Activated T-helper 2 cell treated with anti-CD3 and anti-CD28 coated beads, Interferon-gamma antibody, Interleukin-2, Interleukin-4, amounts not matched to agents 10 μg/mL and 5 μg/mL and 100 μg/mL, durations not matched to agents 14 hours and 24 hours and 36 hours (primary cell): Measurements from ENCODE around the gene MNAT1. TPM values are rescaled to one million over a fixed set of nuclear protein-coding genes. Genes with fewer than 3 reads are reported as not detected.
A peak's percentile ranks its signal among the peaks of the same experiment; 100 is the strongest.

Source experiments
- DNase-seq: peaks from one replicate; pipeline ENCODE4 v3.0.0; 2021; ENCODE audit warnings: low spot score
- H3K27ac Mint-ChIP-seq: one replicate; pipeline ENCODE4 v1.8.0; 2021; ENCODE audit warnings: mixed read lengths
- H3K27me3 Mint-ChIP-seq: one replicate; pipeline ENCODE4 v1.8.0; 2021; ENCODE audit warnings: low read depth, mixed read lengths
- H3K36me3 Mint-ChIP-seq: one replicate; pipeline ENCODE4 v1.8.0; 2021; ENCODE audit warnings: low read depth, mixed read lengths
- H3K4me1 Mint-ChIP-seq: one replicate; pipeline ENCODE4 v1.8.0; 2021; ENCODE audit warnings: low read depth, mixed read lengths
- H3K4me3 Mint-ChIP-seq: one replicate; pipeline ENCODE4 v1.8.0; 2021; ENCODE audit warnings: low read depth, mild to moderate bottlenecking, moderate library complexity, mixed read lengths
- H3K9me3 Mint-ChIP-seq: one replicate; pipeline ENCODE4 v1.8.0; 2021; ENCODE audit warnings: mixed read lengths
- intact Hi-C: fragments of 100-400 bp; cut with micrococcal nuclease; formaldehyde crosslinking; loops from one replicate; pipeline ENCODE4 v1.15.1; 2023
- total RNA-seq: library from RNA; stranded (reverse); gene quantifications from 2 replicates; pipeline ENCODE4 v1.2.3, GENCODE V29; 2022

Gene MNAT1
- total RNA-seq = 56.2 and 57.5 TPM in 2 replicates

DNA sequence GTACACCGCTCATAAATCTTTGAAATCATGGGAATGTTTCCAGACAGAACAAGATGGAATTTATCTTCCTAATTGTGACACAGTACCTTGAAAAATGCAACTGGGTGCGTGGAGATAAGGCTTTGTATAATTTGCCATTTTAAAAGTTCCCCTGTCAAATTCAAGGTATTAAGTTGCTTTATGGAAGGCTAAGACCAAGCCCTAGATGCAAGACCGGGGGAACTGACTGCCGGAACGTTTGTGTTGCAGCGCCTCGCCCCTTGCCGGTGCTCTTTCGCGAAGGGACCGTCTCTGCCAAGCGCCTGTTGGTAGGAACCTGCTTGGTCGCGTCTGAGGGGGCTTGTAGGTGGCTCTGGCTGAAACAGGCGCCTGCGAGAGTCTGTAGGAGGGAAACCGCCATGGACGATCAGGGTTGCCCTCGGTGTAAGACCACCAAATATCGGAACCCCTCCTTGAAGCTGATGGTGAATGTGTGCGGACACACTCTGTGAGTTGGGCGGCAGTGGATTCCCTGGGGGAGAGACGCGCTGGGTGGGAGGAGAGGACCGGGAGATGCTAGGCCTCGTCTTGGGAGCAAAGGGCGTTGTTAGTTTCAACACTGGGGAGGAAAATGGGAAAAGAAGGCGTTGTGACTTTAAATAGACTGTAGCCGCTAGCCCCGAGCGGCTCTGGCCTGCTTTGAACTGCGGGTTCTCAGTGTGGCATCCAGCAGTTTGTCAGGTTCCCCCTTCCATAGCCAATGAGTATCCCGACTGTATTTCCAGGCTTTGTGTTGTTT, at the start of gene MNAT1:
MNAT1 (plus strand) TSS at position 297 of the 778 bp plus-strand sequence; CDS start at position 399, 102 bp downstream.
- Mint-ChIP-seq H3K27ac (peak within 1 kb of the TSS; percentile 83), H3K27me3 (peaks cover 32% of the 10 kb centered on the region), H3K9me3 (peaks cover 5% of the 10 kb centered on the region), H3K4me3 (peak within 1 kb of the TSS; percentile 99), H3K36me3 (peaks cover 3% of the 10 kb centered on the region), H3K4me1 (peaks cover 23% of the 10 kb centered on the region)
- intact Hi-C loops = loop anchor here (1.0 kb wide), 3 partner anchors 10 to 46 kb away; partner anchors contain the start of gene SIX4
- peak; percentile 70 for DNase-seq

DNA sequence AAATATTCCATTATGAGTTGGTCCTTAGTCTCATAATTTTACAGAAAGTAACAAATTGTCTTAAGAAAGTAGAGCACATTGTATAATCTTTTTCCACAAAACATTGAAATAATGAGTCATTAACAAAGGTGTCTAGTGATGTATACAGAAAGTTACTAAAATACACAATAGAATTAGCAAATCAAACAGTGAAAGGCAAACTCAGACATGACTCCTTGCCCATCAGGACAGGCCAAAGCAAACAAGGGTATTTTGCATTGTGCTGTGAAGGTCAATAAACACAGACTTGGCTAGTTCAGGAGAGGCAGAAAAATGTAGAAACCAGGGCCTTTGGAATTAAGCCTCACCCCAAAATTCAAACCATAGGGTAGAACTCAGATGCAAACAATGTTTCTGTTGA, 47.7 kb upstream of the MNAT1 start:
- peaks cover 1% of the 10 kb centered on the region for H3K4me1 Mint-ChIP-seq

DNA sequence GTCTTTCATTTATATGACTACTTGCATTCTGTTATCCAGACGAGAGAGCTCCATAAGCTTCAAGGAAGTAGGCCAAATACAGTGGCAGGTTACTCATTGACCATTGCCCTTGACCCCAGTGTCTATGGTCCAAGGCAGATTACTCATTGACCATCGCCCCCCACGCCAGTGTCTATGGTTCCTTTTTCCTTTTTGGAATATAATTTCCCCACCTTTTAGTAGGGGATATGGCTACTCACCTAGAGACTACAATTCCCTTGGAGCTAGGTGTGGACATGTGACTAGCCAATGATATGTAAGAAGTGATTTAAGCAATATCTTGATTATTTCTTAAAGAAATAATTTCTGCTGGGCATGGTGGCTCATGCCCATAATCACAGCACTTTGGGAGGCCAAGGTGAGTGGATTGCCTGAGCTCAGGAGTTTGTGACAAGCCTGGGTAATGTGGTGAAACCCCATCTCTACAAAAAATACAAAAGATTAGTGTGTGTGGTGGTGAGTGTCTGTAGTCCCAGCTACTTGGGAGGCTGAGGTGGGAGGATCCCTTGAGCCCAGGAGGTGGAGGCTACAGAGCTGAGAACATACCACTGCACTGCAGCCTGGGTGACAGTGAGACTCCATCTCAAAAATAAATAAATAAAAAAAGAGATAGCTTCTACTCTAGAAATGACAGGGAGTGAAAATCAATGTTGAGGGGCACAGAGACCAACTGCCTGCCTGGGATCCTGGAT, 43.0 kb upstream of the MNAT1 start:
- Mint-ChIP-seq H3K4me1 (no peaks in the 10 kb centered on the region), H3K27me3 (peaks cover 18% of the 10 kb centered on the region), H3K36me3 (no peaks in the 10 kb centered on the region), H3K27ac (no peak overlapping the region), H3K4me3 (no peak overlapping the region), H3K9me3 (no peaks in the 10 kb centered on the region)
- no peak for DNase-seq
- intact Hi-C loops = no loop called here

More for the DNA sequence above, 47.7 kb upstream of the MNAT1 start:
- DNase-seq = no peak
- Mint-ChIP-seq H3K27me3 (peaks cover 4% of the 10 kb centered on the region), H3K9me3 (no peaks in the 10 kb centered on the region), H3K36me3 (no peaks in the 10 kb centered on the region), H3K4me3 (no peak overlapping the region), H3K27ac (no peak overlapping the region)
- intact Hi-C loops = no loop called here

DNA sequence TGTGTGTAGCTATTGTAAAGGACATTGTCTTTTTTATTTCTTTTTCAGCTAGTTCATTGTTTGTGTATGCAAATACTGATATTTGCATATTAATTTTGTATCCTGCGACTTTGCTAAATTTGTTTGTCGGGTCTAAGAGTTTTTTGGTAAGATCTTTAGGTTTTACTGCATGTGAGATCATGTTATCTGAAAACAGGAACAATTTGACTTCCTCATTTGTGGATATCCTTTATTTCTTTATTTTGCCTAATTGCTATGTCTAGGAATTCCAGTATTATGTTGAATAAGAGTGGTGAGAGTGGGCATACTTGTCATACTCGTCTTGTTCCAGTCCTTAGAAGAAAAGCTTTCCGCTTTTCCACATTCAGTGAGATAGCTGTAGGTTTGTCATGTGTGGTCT, 39.2 kb upstream of the MNAT1 start:
- Mint-ChIP-seq H3K27me3 (peaks cover 23% of the 10 kb centered on the region), H3K9me3 (peaks cover 6% of the 10 kb centered on the region), H3K36me3 (no peaks in the 10 kb centered on the region), H3K4me1 (no peaks in the 10 kb centered on the region), H3K4me3 (no peak overlapping the region), H3K27ac (no peak overlapping the region)
- no peak for DNase-seq
- intact Hi-C loops = no loop called here

DNA sequence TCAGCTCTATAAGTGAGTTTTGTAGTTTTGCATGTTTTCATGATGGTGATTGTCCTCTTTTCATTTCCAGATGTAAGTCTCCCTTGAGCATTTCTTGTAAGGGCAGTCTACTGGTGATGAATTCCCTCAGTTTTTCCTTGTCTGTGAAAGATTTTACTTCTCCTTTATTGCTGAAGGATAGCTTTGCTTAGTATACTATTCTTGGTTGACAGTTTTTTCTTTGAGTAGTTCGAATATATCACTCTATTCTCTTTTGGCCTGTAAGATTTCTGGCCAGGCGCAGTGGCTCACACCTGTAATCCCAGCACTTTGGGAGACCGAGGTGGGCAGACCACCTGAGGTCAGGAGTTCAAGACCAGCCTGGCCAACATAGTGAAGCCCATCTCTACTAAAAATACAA, 34.0 kb upstream of the MNAT1 start:
- peaks cover 4% of the 10 kb centered on the region for H3K36me3 Mint-ChIP-seq
- no peak overlapping the region for H3K4me3 Mint-ChIP-seq
- no peaks in the 10 kb centered on the region for H3K4me1 Mint-ChIP-seq
- no peak for DNase-seq
- H3K27me3 Mint-ChIP-seq = peaks cover 15% of the 10 kb centered on the region
- intact Hi-C loops = no loop called here
- no peak overlapping the region for H3K27ac Mint-ChIP-seq
- peaks cover 21% of the 10 kb centered on the region for H3K9me3 Mint-ChIP-seq

DNA sequence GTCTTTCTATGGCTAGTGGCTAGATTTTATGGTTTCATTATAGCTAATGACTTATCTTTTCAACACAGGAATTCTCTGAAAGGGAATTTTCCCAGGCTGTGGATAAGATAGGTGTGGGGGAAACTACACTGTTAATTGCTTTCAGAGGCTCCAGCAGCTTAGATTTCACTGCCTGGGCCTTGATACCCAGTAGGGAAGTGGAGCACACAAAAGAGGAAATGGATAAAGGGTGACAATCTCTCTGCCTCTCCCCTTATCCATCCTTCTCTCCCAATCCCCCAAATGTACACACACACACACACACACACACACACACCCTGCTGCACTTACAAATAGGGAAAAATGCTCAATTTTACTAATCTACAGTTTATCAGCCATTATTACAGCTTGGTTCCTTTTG, 29.5 kb upstream of the MNAT1 start:
- DNase-seq = no peak
- Mint-ChIP-seq H3K36me3 (peaks cover 4% of the 10 kb centered on the region), H3K9me3 (peaks cover 17% of the 10 kb centered on the region), H3K4me3 (no peak overlapping the region), H3K4me1 (no peaks in the 10 kb centered on the region), H3K27ac (no peak overlapping the region), H3K27me3 (peaks cover 29% of the 10 kb centered on the region)
- intact Hi-C loops = no loop called here

DNA sequence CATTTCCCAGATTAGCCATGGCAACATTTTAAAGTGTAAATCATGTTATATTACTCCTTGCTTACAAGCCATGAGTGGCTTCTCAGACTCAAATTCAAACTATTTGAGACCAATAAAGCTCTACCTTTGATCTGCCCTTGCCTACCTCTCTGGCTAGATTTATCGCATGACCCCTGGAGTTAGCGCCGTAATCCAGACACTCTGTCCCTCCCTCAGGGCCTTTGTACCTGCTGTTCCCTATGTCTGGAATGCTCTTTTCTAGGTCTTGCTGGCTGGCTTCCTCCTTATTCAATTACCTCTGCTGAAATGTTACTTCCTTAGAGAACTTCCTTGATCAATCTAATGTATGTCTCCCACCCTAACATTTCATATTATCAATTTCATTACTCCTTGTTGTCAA, 26.7 kb upstream of the MNAT1 start:
- Mint-ChIP-seq H3K27ac (no peak overlapping the region), H3K36me3 (no peaks in the 10 kb centered on the region), H3K4me3 (no peak overlapping the region), H3K27me3 (peaks cover 38% of the 10 kb centered on the region), H3K9me3 (no peaks in the 10 kb centered on the region), H3K4me1 (no peaks in the 10 kb centered on the region)
- intact Hi-C loops = no loop called here
- no peak for DNase-seq

DNA sequence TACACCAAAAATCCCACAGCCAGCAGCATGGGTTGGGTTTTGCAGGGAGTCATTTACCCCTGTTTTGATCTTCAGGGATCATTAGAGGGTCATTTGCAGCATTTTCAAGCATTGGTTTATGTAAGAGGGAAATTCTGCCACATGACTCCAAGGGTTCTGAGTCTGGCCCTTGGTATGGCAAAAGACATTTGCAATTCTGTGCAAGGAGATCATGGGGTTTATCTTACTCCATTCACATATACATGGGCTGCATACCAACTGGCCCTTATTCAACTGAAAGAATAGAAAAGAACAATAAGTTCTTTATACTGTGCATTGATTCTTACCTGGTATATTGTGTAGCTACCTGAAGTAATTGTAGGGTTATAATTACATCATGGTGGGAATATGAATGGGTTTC, 24.1 kb upstream of the MNAT1 start:
- Mint-ChIP-seq H3K4me1 (no peaks in the 10 kb centered on the region), H3K36me3 (no peaks in the 10 kb centered on the region), H3K27me3 (peaks cover 56% of the 10 kb centered on the region), H3K9me3 (no peaks in the 10 kb centered on the region), H3K4me3 (no peak overlapping the region), H3K27ac (no peak overlapping the region)
- no peak for DNase-seq
- intact Hi-C loops = no loop called here

DNA sequence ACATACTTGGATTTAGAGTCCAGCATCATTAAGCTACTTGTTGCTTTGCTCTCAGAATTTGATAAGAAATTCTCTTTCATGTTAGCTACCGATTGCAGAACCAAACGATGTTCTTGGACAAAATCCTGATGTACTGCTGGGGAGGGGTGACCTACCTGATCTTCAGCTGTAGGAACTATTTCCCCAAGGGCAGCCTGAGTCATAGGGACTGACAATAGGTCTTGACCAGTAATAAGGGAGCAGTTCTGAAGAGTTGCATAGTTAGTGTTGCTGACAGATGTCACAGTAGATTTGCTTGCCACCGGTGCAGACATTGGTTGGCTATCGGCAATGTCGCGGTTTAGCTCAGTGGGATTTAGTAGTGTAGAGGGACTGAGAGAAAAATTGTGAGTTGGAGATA, 21.0 kb upstream of the MNAT1 start:
- no peaks in the 10 kb centered on the region for H3K36me3 Mint-ChIP-seq
- peaks cover 43% of the 10 kb centered on the region for H3K27me3 Mint-ChIP-seq
- H3K27ac Mint-ChIP-seq = no peak overlapping the region
- intact Hi-C loops = no loop called here
- DNase-seq = no peak
- H3K9me3 Mint-ChIP-seq = no peaks in the 10 kb centered on the region
- no peaks in the 10 kb centered on the region for H3K4me1 Mint-ChIP-seq
- H3K4me3 Mint-ChIP-seq = no peak overlapping the region

DNA sequence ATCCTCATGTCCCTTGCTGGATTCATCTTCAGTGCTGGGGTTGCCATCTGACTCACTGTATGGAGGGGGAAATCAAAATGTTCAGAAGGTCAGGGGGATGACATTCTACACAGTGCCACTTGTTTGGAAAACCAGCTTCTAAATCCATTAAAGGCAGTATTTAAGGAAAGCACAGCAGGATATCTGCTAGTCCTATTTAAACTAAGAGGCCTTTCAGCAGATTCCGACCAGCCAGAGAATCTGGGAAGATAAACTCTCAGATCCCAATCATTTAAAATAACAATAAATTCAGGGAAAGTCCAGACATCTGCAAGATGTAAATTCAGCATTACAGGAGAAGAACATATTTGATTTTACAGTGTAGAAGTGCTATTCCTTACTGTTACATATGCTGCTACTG, 14.2 kb upstream of the MNAT1 start:
- Mint-ChIP-seq H3K4me3 (no peak overlapping the region), H3K36me3 (no peaks in the 10 kb centered on the region), H3K27me3 (peaks cover 56% of the 10 kb centered on the region), H3K4me1 (peaks cover 9% of the 10 kb centered on the region), H3K9me3 (no peaks in the 10 kb centered on the region), H3K27ac (no peak overlapping the region)
- no peak for DNase-seq
- intact Hi-C loops = loop anchor here (5.0 to 10.0 kb wide), 4 partner anchors 63 to 534 kb away; no protein-coding TSS in a partner anchor

DNA sequence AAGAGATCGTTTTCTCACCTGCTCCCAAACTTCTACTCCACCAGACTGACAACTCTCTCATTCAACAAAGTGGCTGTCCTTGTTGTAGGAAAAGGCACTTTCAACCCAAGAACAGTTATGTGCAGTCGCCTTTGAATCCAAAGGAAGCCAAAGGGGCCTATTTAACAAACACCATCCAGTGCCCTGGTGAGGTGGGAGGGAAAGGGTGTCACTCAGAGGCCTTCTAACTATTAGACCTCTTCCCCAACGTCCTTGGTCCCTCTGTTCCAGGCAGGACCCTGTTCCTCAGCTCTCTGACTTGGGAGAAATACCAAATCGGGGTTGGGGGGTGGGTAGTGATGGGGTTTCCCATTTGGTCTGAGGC, 13.6 kb upstream of the MNAT1 start:
- H3K4me1 Mint-ChIP-seq = peaks cover 9% of the 10 kb centered on the region
- intact Hi-C loops = loop anchor here (5.0 to 10.0 kb wide), 4 partner anchors 64 to 534 kb away; no protein-coding TSS in a partner anchor
- no peaks in the 10 kb centered on the region for H3K9me3 Mint-ChIP-seq
- H3K27me3 Mint-ChIP-seq = peaks cover 57% of the 10 kb centered on the region
- no peak overlapping the region for H3K27ac Mint-ChIP-seq
- H3K4me3 Mint-ChIP-seq = peak overlapping the region; percentile 68
- no peak for DNase-seq
- no peaks in the 10 kb centered on the region for H3K36me3 Mint-ChIP-seq

DNA sequence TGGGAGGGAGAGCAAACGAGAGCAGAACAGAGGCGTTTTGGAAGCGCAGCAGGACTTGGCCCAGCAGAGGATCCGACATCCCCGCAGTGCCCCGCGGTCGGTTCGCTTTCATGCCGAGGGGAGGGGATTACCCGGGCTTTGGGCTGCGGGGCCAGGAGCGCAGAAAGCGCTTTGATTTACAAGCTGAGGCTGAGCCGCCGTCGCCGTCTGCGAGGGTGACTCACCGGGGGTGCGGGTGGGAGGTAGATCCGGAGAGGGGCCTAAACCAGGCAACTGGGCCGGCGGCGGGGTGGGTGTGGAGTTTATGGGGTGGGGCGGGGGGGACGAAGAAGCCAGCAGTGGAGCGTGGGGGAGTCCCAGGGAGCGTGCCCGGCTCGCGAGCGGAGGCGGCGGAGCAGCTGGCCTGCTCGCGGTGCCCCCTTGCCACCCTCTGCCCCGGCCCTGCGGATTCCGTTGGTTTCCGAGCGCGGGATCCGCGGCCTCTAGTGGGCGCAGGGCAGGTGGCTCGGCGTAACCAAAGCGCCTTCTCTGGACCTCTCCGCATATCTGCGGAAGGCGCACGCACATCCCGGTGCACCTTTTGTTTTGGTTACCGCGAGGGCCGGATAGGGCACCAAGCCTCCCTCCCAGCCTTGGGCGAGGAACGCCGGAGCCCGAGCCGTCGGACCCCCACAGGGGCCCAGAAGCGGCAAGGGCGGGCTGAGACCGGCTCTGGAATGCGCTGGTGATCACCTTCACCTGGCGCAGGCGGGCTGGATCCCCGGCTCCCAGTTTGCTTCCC, 13.0 kb upstream of the MNAT1 start:
- Mint-ChIP-seq H3K36me3 (no peaks in the 10 kb centered on the region), H3K27me3 (peaks cover 57% of the 10 kb centered on the region), H3K27ac (no peak overlapping the region), H3K9me3 (no peaks in the 10 kb centered on the region), H3K4me1 (peaks cover 9% of the 10 kb centered on the region), H3K4me3 (peak overlapping the region; percentile 80)
- peak; percentile 18 for DNase-seq
- intact Hi-C loops = loop anchor here (5.0 to 10.0 kb wide), 4 partner anchors 64 to 533 kb away; no protein-coding TSS in a partner anchor
